GM12801 (cell line): Measurements from ENCODE around the gene SPRED2.

Experiments used
- CTCF ChIP-seq: IDR thresholded peaks from one replicate; pipeline ENCODE4 v1.5.1; 2011; ENCODE audit warnings: control low read depth; ENCODE audit not compliant: insufficient read length; ENCODE audit errors: extremely low read depth

The SPRED2 gene

DNA sequence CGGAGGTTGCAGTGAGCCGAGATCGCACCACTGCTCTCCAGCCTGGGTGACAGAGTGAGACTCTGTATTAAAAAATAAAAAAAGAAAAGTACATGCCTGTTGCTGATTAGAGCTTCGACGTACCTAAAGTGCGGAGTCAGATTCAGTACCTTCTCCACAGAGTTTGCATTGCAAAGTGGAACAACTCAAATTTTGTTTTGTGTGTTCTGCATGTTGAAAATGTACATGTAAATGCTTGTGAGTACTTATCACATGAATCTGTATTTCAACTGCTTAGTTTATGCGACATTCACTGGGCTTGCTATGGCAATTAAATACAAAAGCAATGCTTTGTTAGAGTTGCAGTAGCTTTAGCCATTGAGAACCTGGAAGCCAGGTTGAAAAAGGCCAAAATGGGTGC, 168.4 kb downstream of the SPRED2 start:
- TF ChIP-seq CTCF: no peak

DNA sequence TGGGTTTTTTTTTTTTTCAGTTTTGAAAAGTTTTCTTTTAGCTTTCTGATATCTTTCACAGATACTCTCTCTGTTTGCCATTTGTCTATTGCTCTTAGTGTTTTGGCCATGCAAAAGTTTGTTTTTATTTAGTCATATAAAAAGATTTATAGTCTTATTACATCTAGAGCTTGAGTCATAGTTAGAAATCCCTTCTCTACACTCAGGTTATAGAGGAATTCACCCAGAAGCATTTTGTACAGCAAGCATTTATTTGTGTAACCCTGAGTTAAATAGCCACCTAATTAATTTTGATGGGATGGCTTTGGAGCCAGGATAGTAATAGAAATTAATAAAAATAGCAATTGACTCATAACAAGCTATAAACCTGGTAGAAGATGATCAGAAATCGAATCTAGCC, 169.1 kb downstream of the SPRED2 start:
- TF ChIP-seq CTCF: no peak

- TF ChIP-seq CTCF: no peak
Observed at GRCh38 chr2:65261676-65262075, 170.7 kb downstream of the SPRED2 start.
